HUDEP-2 (cell line): ENCODE measurements around the gene SNX4.
"Not testable (repeated sequence)": the region's sequence is repeated elsewhere in the genome, so short reads cannot be mapped to it uniquely, and the experiment has no call there.

ENCODE experiments used
- DNase-seq, 76 experiments: peaks; one replicate each; lab custom pipeline; 2025; ENCODE audit not compliant: unreplicated experiment in 76 of 76; lab: John Stamatoyannopoulos, UW

The SNX4 gene

DNA sequence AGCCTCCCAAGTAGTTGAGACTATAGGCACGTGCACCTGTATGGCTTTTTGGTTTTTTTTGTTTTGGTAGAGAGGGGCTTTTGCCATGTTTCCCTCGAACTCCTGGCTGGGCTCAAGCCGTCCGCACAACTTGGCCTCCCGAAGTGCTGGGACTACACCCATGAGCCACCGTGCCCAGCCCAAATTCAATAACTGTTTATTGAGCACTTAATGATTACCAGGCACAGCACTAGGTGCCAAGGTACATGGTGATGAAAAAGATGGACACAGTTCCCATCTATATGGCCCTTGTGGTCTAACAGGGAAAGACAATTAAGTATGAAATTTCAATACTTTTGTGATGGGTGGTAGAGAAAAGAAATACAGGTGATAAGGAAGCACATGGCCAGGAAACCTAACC, 109.1 kb downstream of the SNX4 start:
- DNase-seq, result no peak

DNA sequence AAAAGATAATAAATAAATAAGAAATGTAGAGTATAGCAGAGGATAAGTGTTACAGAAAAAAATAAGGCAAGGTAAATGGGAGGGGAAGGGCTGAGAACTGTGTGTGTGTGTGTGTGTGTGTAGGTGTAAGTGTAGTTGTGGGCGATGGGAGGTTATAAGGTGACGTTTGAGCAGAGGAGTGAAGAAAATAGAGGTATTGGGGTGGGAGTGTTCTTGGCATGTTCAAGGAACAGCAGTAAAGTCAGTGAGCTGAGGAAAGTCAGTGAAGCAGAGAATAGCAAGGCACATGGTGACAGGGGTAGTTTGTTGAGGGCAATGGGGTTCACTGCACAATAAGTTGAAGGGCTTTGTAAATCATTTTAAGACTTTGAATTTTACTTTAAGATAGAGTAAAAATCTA, 113.9 kb downstream of the SNX4 start:
- no peak for DNase-seq

DNA sequence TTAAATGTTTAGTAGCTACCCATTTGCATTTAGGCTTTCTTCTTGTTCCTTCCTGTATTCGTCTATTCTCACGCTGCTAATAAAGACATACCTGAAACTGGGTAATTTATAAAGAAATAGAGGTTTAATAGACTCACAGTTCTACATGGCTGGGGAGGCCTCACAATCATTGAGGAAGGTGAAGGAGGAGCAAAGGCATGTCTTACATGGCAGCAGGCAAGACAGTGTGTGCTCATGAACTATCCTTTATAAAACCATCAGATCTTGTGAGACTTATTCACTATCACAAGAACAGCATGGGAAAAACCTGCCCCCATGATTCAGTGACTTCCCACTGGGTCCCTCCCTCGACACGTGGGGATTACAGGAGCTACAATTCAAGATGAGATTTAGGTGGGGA, 114.5 kb downstream of the SNX4 start:
- DNase-seq, result not testable (repeated sequence)

DNA sequence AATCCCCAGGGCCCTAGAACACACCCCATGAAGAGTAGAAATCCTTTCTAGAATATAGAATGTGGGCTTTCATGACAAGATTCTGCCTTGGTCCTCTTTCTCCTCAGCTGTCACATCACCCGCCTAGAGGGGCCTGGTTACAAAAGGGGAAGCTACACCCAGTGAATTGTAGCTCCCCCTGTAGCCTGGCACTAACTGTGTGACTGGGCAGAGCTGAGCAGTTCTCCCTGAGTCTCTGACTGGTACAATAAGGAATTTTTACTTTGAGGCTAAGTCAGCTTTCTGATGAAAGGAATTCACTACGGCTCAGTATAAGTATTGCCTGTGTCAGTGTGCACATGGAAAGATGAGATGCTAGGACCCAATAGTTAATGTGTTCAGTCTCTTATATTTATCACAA, 116.2 kb downstream of the SNX4 start:
- no peak for DNase-seq

DNA sequence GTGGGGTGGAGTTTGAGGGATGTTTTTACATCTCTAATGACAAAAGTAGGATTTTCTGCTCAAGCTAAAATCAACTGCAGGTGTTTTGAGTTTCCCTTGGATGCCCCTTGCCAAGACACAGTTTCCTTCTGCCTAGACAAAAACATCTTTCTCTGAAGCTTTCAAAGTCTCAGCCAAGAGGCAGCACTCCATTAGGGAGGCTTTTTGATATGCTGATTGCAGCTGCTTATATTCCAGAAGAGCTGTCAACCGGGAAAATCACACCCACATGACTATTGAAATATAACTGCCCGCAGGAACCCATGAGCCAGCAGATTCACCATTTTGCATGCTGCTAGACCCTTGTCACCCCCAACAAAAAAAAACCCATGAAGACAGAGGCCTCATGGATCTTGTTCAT, 117.4 kb downstream of the SNX4 start:
- DNase-seq, result no peak

DNA sequence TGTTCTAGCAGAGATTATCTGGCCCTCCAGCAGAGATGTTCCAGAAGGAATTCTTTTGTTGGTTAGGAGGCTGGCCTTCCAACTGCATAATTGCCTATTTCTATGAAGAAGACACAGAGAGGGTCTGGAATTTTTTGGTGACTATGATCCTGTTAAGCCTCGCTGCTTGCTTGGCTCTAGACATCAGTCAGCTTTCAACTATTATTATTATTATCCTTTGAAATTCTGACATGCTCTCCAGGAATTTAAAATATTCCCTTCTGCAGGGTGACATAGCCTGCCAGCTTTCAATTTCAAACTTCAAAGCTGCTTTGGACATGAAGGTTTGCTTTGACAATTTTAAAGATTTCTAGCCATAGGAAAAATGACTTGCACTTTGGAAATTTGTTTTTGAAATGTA, 118.6 kb downstream of the SNX4 start:
- DNase-seq, result no peak

DNA sequence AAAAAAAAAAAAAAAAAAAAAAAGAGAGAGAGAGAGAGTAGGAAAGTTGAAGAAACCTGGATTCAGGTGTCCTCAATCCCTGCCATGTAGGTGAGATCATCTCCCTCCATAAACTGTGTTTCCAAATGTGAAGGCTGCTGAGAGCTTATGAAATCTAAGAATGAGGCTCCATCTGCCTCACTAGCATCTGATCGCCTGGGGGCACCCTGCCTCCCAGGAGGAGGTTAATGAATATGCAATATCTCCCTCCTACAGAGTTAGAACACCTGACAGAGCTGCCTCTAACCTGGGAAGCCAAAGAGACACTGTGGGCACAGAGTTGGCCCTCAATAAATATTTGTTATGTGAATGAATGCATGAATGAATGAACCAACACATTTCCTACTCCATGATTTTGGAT, 121.0 kb downstream of the SNX4 start:
- DNase-seq, result peak in 1 of 76 experiments; percentile 6
